Trophoblast cell (in vitro differentiated cells and primary cell): ENCODE measurements around the gene APBA2.

Experiments
- DNase-seq, 2 donors: peaks; one replicate each; pipeline ENCODE4 v3.0.0-alpha.2; 2016
- H2AFZ ChIP-seq: 2 replicates; pipeline ENCODE4 v1.6.1; 2013; ENCODE audit warnings: low read length, moderate library complexity, mild to moderate bottlenecking; ENCODE audit not compliant: insufficient read depth, poor library complexity
- H2AK5ac ChIP-seq: 2 replicates; pipeline ENCODE4 v1.6.1; 2013; ENCODE audit warnings: mild to moderate bottlenecking, low read length
- H2BK120ac ChIP-seq: 2 replicates; pipeline ENCODE4 v1.6.1; 2013; ENCODE audit warnings: low read length, mild to moderate bottlenecking, moderate library complexity; ENCODE audit not compliant: insufficient read depth, poor library complexity
- H2BK12ac ChIP-seq: 2 replicates; pipeline ENCODE4 v1.6.1; 2013; ENCODE audit warnings: mild to moderate bottlenecking, low read length, moderate library complexity
- H2BK5ac ChIP-seq: 2 replicates; pipeline ENCODE4 v1.6.1; 2013; ENCODE audit warnings: low read length, low read depth, moderate library complexity, mild to moderate bottlenecking; ENCODE audit not compliant: poor library complexity
- H3K14ac ChIP-seq: 2 replicates; pipeline ENCODE4 v1.6.1; 2013; ENCODE audit warnings: mild to moderate bottlenecking, low read length
- H3K18ac ChIP-seq: 2 replicates; pipeline ENCODE4 v1.6.1; 2013; ENCODE audit warnings: mild to moderate bottlenecking, low read length
- H3K23ac ChIP-seq: 2 replicates; pipeline ENCODE4 v1.6.1; 2013; ENCODE audit warnings: low read length
- H3K27ac ChIP-seq: 2 replicates; pipeline ENCODE4 v1.5.1; 2013; ENCODE audit warnings: low read depth, mild to moderate bottlenecking, inconsistent platforms, low read length, moderate library complexity
- H3K27me3 ChIP-seq: 2 replicates; pipeline ENCODE4 v1.6.1; 2013; ENCODE audit warnings: inconsistent platforms, mild to moderate bottlenecking, low read length, moderate library complexity; ENCODE audit not compliant: insufficient read depth
- H3K36me3 ChIP-seq, 2 experiments: 1 replicate in 1 of 2; 2 replicates in 1 of 2; pipeline ENCODE4 v1.6.1; 2013; ENCODE audit warnings: low read length in 2 of 2, mild to moderate bottlenecking in 2 of 2, moderate library complexity in 1 of 2; ENCODE audit not compliant: insufficient read depth in 2 of 2, control insufficient read depth in 1 of 2
- H3K4ac ChIP-seq: 2 replicates; pipeline ENCODE4 v1.6.1; 2013; ENCODE audit warnings: low read depth, mild to moderate bottlenecking, low read length, moderate library complexity
- H3K4me1 ChIP-seq, 2 experiments: 1 replicate in 1 of 2; 2 replicates in 1 of 2; pipeline ENCODE4 v1.6.1; 2013; ENCODE audit warnings: low read length in 2 of 2, mild to moderate bottlenecking in 2 of 2, moderate library complexity in 1 of 2; ENCODE audit not compliant: insufficient read depth in 2 of 2, control insufficient read depth in 1 of 2
- H3K4me2 ChIP-seq: 2 replicates; pipeline ENCODE4 v1.6.1; 2013; ENCODE audit warnings: inconsistent platforms, mild to moderate bottlenecking, low read length, moderate library complexity
- H3K4me3 ChIP-seq: 2 replicates; pipeline ENCODE4 v1.5.1; 2013; ENCODE audit warnings: mild to moderate bottlenecking, low read depth, low read length, inconsistent platforms
- H3K79me1 ChIP-seq: one replicate; pipeline ENCODE4 v1.6.1; 2013; ENCODE audit warnings: low read length
- H3K79me2 ChIP-seq: 2 replicates; pipeline ENCODE4 v1.6.1; 2013; ENCODE audit warnings: low read length, mild to moderate bottlenecking; ENCODE audit not compliant: control insufficient read depth, insufficient read depth, poor library complexity
- H3K9ac ChIP-seq: 2 replicates; pipeline ENCODE4 v1.6.1; 2013; ENCODE audit warnings: mild to moderate bottlenecking, low read length
- H3K9me3 ChIP-seq: 2 replicates; pipeline ENCODE4 v1.6.1; 2013; ENCODE audit warnings: low read depth, mild to moderate bottlenecking, control low read depth, inconsistent platforms, low read length; ENCODE audit not compliant: insufficient read depth
- H4K12ac ChIP-seq: 2 replicates; pipeline ENCODE4 v1.6.1; 2013; ENCODE audit warnings: low read depth, mild to moderate bottlenecking, low read length, moderate library complexity
- H4K8ac ChIP-seq: 2 replicates; pipeline ENCODE4 v1.6.1; 2013; ENCODE audit warnings: low read depth, mild to moderate bottlenecking, low read length, moderate library complexity
- H4K91ac ChIP-seq: one replicate; pipeline ENCODE4 v1.6.1; 2013; ENCODE audit warnings: low read depth, mild to moderate bottlenecking, low read length, moderate library complexity
- WGBS: extraction: QIAGEN DNeasy Blood & Tissue Kit; methylation state at CpG from one replicate; pipeline ENCODE4 v1.1.7; 2013; ENCODE audit warnings: missing lambda C conversion rate; ENCODE audit not compliant: insufficient read length, insufficient coverage; ENCODE audit errors: extremely low coverage; 5-methylcytosine and 5-hydroxymethylcytosine counted together

APBA2 gene

DNA sequence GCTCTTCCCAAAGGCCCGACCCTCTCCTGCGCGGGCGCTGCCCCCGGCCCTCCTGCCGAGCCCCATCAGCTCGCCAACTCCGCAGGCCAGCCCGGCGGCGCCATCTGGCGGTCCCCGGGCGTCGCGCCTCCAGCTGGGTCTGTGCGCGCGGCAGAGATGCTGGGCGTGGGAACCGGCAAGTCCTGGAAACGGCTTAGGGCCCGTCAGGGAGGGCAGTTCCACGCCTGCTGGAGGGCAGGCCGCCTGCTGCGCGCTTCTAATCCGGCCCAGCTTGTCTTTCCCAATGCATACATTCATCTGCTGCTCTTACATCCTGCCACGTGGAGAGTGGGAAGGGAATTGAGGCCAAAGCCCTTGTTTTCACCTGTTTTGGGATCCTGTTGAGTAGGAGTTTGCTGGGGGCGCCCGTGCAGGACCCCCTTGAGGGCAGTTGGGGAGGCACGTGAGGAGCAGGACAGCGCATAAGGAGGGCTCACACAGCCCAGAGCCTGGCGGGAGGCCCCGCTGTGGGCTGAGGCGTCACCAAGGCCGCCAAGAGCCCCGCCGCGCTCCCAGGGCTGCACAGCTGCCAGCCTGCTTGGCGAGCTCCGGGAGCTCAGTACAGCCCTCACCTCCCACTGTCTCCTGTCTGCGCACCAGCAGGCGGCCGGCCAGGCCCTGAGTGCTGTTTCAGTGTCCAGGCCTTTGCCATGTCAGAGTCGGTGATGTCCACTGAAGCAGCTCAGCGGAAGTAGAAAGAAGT lies 218.2 kb downstream of the APBA2 start:
- Histone ChIP-seq H3K79me1 (no peaks in the 10 kb centered on the region), H2AFZ (no peak overlapping the region), H3K4ac (no peak overlapping the region), H3K14ac (no peak overlapping the region), H2AK5ac (no peak overlapping the region), H4K8ac (no peak overlapping the region), H3K18ac (no peak overlapping the region), H3K4me2 (peak overlapping the region; percentile 62), H3K79me2 (no peaks in the 10 kb centered on the region), H4K12ac (peak overlapping the region; percentile 16), H3K27ac (no peak overlapping the region), H3K9me3 (peaks cover 2% of the 10 kb centered on the region), H2BK12ac (no peak overlapping the region), H3K27me3 (no peaks in the 10 kb centered on the region), H2BK120ac (no peak overlapping the region), H3K4me3 (peak overlapping the region; percentile 17), H3K4me1 (peaks cover 0 to 3% of the 10 kb centered on the region in 2 experiments), H3K9ac (no peak overlapping the region), H4K91ac (no peak overlapping the region), H2BK5ac (no peak overlapping the region), H3K36me3 (no peaks in the 10 kb centered on the region), H3K23ac (no peak overlapping the region)
- DNase-seq: peak; percentile 45 to 68
- no CpG with 5 or more reads among the region's 47 CpGs for WGBS

DNA sequence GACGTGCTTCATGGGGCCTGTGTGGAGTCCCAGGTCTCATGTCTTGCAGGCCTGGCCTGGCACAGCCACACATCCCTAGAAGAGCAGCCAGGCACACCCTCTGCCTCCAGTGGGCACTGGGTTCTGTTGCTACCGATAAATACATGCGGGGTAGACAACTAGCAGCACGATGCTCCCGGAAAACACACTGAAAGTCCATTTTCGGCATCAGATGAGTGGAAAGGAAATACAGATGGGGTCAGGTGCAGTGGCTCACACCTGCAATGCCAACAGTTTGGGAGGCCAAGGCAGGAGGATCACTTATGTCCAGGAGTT lies 218.7 kb downstream of the APBA2 start:
- Histone ChIP-seq H4K8ac (no peak overlapping the region), H3K14ac (no peak overlapping the region), H3K23ac (no peak overlapping the region), H3K79me1 (no peaks in the 10 kb centered on the region), H3K4me3 (no peak overlapping the region), H2BK120ac (no peak overlapping the region), H3K27me3 (no peaks in the 10 kb centered on the region), H3K4me2 (no peak overlapping the region), H3K79me2 (no peaks in the 10 kb centered on the region), H3K36me3 (no peaks in the 10 kb centered on the region), H3K9ac (no peak overlapping the region), H2BK5ac (no peak overlapping the region), H2AK5ac (no peak overlapping the region), H3K4ac (no peak overlapping the region), H3K4me1 (peaks cover 0 to 3% of the 10 kb centered on the region in 2 experiments), H3K9me3 (peaks cover 2% of the 10 kb centered on the region), H2BK12ac (no peak overlapping the region), H4K12ac (peak overlapping the region; percentile 16), H3K27ac (no peak overlapping the region), H4K91ac (no peak overlapping the region), H3K18ac (no peak overlapping the region), H2AFZ (no peak overlapping the region)
- no peak for DNase-seq
- no CpG with 5 or more reads among the region's 6 CpGs for WGBS

DNA sequence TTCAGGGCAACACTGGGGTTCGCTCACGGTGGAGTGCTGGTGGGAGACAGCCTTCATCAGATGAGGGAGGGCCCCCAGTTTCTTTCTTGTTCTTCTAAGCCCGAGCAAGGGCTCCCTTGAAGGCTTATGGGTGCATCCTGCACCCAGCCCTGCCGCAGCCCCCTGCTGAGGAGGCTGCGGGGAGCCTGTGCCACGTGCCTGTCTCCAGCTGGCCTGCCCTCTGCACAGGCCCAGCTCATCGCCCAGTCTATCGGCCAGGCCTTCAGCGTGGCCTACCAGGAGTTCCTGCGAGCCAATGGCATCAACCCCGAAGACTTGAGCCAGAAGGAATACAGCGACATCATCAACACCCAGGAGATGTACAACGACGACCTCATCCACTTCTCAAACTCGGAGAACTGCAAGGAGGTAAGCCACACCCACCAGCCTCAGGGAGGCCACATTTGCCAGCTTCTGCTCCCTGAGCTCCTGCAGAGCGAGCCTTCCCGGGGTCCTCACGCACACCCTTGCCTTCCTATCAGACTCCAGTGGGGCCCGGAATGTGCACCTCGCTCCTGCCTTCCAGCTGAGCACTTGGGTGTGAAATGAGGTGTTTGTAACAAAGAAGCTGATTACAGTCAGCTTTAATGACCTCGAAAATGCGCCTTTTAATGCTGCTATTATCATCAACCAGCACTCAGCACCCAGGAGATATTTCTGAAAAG lies 219.5 kb downstream of the APBA2 start:
- no peak overlapping the region for H4K91ac ChIP-seq
- no peak overlapping the region for H4K8ac ChIP-seq
- H2AK5ac ChIP-seq: no peak overlapping the region
- no peak overlapping the region for H2BK120ac ChIP-seq
- no peak overlapping the region for H3K9ac ChIP-seq
- H3K4me1 ChIP-seq: peaks cover 0 to 3% of the 10 kb centered on the region in 2 experiments
- no peak overlapping the region for H3K14ac ChIP-seq
- no peak overlapping the region for H3K4me2 ChIP-seq
- no peak overlapping the region for H3K18ac ChIP-seq
- H2AFZ ChIP-seq: no peak overlapping the region
- H3K4me3 ChIP-seq: no peak overlapping the region
- H3K79me2 ChIP-seq: no peaks in the 10 kb centered on the region
- H3K27ac ChIP-seq: no peak overlapping the region
- H4K12ac ChIP-seq: no peak overlapping the region
- no peaks in the 10 kb centered on the region for H3K9me3 ChIP-seq
- no peak overlapping the region for H2BK5ac ChIP-seq
- no peak overlapping the region for H3K4ac ChIP-seq
- no peak overlapping the region for H2BK12ac ChIP-seq
- no peaks in the 10 kb centered on the region for H3K79me1 ChIP-seq
- H3K36me3 ChIP-seq: no peaks in the 10 kb centered on the region
- DNase-seq: no peak
- no peak overlapping the region for H3K23ac ChIP-seq
- no CpG with 5 or more reads among the region's 22 CpGs for WGBS
- no peaks in the 10 kb centered on the region for H3K27me3 ChIP-seq

DNA sequence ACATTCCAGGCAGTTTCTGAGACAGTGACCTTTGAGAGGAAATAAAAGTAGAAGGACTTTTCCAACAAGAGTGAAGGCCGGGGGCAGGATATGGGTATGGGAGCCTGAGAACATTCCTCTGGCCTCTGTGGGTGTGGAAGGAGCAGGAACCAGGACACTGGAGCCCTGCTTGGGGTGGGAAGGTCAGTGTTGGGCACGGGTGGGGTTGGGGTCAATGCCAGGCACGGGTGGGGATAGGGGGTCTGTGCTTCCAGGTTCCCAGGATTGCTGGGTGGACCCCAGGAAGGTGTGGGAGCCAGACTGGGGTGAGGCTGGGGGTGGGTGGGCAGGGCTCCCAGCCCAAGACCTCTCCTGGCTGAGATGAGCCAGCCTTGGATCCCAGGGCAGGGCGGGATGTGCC lies 220.3 kb downstream of the APBA2 start:
- Histone ChIP-seq H3K14ac (no peak overlapping the region), H3K36me3 (no peaks in the 10 kb centered on the region), H3K18ac (no peak overlapping the region), H3K27me3 (no peaks in the 10 kb centered on the region), H4K91ac (no peak overlapping the region), H2AK5ac (no peak overlapping the region), H3K79me2 (no peaks in the 10 kb centered on the region), H2BK120ac (no peak overlapping the region), H3K79me1 (no peaks in the 10 kb centered on the region), H4K12ac (no peak overlapping the region), H4K8ac (no peak overlapping the region), H2BK5ac (no peak overlapping the region), H3K9ac (no peak overlapping the region), H2AFZ (no peak overlapping the region), H3K9me3 (no peaks in the 10 kb centered on the region), H3K27ac (no peak overlapping the region), H3K4ac (no peak overlapping the region), H3K4me2 (no peak overlapping the region), H3K4me3 (no peak overlapping the region), H3K4me1 (peaks cover 0 to 3% of the 10 kb centered on the region in 2 experiments), H3K23ac (no peak overlapping the region), H2BK12ac (no peak overlapping the region)
- DNase-seq: no peak
- no CpG with 5 or more reads among the region's 4 CpGs for WGBS
